Endothelial cell (in vitro differentiated cells): Measurements from ENCODE around the gene RBM12. TPM values are rescaled to one million over a fixed set of nuclear protein-coding genes. Genes with fewer than 3 reads are reported as not detected.

ENCODE experiments used
- DNase-seq: peaks from one replicate; pipeline ENCODE4 v3.0.0; 2021; ENCODE audit warnings: low spot score
- H3K27ac Mint-ChIP-seq: one replicate; pipeline ENCODE4 v1.8.0; 2021; ENCODE audit warnings: mixed read lengths, inconsistent platforms; ENCODE audit not compliant: unreplicated experiment
- H3K27me3 Mint-ChIP-seq: one replicate; pipeline ENCODE4 v1.8.0; 2021; ENCODE audit warnings: mild to moderate bottlenecking, moderate library complexity, mixed read lengths, inconsistent platforms; ENCODE audit not compliant: unreplicated experiment
- H3K36me3 Mint-ChIP-seq: one replicate; pipeline ENCODE4 v1.8.0; 2021; ENCODE audit warnings: mild to moderate bottlenecking, low read depth, mixed read lengths, inconsistent platforms; ENCODE audit not compliant: unreplicated experiment
- H3K4me1 Mint-ChIP-seq: one replicate; pipeline ENCODE4 v1.8.0; 2021; ENCODE audit warnings: mild to moderate bottlenecking, mixed read lengths, inconsistent platforms; ENCODE audit not compliant: unreplicated experiment
- H3K4me3 Mint-ChIP-seq: one replicate; pipeline ENCODE4 v1.8.0; 2021; ENCODE audit warnings: mild to moderate bottlenecking, mixed read lengths, inconsistent platforms; ENCODE audit not compliant: unreplicated experiment
- H3K9me3 Mint-ChIP-seq: one replicate; pipeline ENCODE4 v1.8.0; 2021; ENCODE audit warnings: mixed read lengths, inconsistent platforms; ENCODE audit not compliant: unreplicated experiment
- CTCF ChIP-seq: fragments of 200-600 bp; sonication (generic); IDR thresholded peaks from one replicate; pipeline ENCODE4 v1.5.0; 2021; ENCODE audit warnings: antibody characterized with exemption; ENCODE audit not compliant: unreplicated experiment
- total RNA-seq: library from RNA; stranded (reverse); fragmentation: NEBNext Ultra II Directional; extraction: Animal tissue kit (Norgen Biotek cat#: 25700); gene quantifications from one replicate; pipeline ENCODE4 v1.2.1, GENCODE V29; 2021; ENCODE audit not compliant: unreplicated experiment

RBM12 gene
- total RNA-seq, 1 donor from 2014 or later = 121 TPM

GRCh38 chr20:35599776-35600120 is 65.0 kb downstream of the RBM12 start:
- H3K27me3 Mint-ChIP-seq = peaks cover 18% of the 10 kb centered on the region
- peaks cover 2% of the 10 kb centered on the region for H3K4me1 Mint-ChIP-seq
- TF ChIP-seq CTCF = no peak
- peaks cover 7% of the 10 kb centered on the region for H3K36me3 Mint-ChIP-seq
- H3K27ac Mint-ChIP-seq = no peak overlapping the region
- H3K4me3 Mint-ChIP-seq = no peak overlapping the region
- no peaks in the 10 kb centered on the region for H3K9me3 Mint-ChIP-seq
- DNase-seq = no peak

Other genes starting within 250 kb of the RBM12 start
- not detected for gene GDF5, start 226.7 kb downstream of the RBM12 start, total RNA-seq
- 30.7 TPM for gene CEP250, start 209.3 kb downstream of the RBM12 start, total RNA-seq
- gene C20orf173, start 135.2 kb downstream of the RBM12 start, total RNA-seq = not detected
- 282 TPM for gene ERGIC3, start 122.8 kb downstream of the RBM12 start, total RNA-seq
- 15.2 TPM for gene SPAG4, start 49.1 kb downstream of the RBM12 start, total RNA-seq
- gene CPNE1, start within 50 bp of the RBM12 start, total RNA-seq = 233 TPM
- gene NFS1, start 34.5 kb upstream of the RBM12 start, total RNA-seq = 18.3 TPM
- gene ROMO1, start 34.5 kb upstream of the RBM12 start, total RNA-seq = 159 TPM
- gene RBM39, start 77.4 kb upstream of the RBM12 start, total RNA-seq = 308 TPM
- 101 TPM for gene PHF20, start 107.1 kb upstream of the RBM12 start, total RNA-seq